Stimulated activated CD8-positive, alpha-beta memory T cell treated with anti-CD3 and anti-CD28 coated beads, Interleukin-15, amount 100 ng/mL, for 48 hours (primary cell): ENCODE measurements around the gene IZUMO4.

ENCODE experiments used
- DNase-seq, 2 donors: peaks; one replicate each; pipeline ENCODE4 v3.0.0-alpha.2; 2020; ENCODE audit warnings: low read depth in 2 of 2

The IZUMO4 gene

DNA sequence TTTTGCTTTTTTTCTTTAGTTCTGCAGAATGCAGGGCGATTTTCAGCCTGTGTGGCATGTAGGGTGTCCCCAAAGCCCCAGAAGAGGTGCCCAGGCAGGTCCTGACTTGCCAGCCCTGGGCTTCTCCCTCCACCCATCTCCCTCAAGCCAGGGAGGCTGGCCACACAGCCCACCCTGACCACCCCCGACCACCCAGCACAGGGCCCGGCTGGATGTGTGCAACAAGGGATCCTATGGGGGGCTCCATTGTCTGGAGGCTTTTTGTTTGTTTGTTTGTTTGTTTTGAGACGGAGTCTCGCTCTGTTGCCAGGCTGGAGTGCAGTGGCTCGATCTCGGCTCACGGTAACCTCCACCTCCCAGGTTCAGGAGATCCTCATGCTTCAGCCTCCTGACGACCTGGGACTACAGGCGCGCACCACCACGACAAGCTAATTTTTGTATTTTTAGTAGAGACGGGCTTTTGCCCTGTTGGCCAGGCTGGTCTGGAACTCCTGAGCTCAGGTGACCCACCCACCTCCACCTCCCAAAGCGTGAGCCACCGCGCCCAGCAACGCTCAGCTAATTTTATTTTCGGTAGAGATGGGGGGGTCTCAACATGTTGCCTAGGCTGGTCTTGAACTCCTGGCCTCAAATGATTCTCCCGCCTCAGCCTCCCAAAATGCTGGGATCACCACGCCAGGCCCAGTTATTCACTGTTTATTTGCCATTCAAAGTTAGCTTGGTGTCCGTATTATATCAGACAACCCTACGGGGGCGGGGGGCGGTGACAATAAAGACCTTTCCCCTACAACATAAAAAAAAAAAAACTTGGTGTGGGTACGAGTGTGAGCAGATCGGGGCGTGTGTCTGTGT, 37.9 kb upstream of the IZUMO4 start:
- DNase-seq, result no peak

DNA sequence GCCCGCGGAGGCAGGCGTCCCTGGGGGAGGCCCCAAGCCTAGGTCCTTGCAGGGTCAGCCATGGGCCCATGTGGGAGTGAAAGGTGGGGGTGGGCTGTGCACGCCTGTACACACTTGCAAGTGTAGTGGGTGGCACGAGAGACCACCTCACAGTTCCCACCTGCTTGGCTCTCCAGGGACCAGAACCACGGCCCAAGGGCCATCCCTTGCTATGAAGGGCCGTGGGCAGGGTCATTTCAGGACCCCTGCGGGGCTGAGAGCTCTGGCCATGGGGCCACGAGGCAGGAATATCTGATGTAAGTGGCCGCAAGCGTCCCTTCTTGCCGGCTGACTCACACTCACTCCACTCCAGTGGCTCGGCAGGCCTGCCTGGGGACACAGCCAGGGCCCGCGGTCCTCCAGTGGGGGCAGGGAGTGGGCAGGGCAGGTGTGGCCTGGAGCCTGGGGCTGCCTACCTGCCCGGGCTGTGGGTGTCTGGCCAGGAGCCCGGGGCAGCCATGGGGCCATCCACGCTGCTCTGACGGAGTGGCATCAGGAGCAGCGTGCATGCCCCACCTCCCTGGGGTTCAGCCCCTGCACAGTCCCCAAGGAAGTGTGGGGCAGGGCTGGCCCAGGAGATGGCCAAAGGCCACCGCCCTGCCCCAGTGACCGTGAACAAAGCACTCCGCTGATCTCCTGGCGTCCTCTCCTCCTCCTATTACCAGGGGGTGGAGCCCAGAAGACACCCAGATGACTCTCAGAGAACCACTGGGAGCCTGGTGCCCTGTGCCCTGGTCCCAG, 37.1 kb upstream of the IZUMO4 start:
- DNase-seq, result no peak

DNA sequence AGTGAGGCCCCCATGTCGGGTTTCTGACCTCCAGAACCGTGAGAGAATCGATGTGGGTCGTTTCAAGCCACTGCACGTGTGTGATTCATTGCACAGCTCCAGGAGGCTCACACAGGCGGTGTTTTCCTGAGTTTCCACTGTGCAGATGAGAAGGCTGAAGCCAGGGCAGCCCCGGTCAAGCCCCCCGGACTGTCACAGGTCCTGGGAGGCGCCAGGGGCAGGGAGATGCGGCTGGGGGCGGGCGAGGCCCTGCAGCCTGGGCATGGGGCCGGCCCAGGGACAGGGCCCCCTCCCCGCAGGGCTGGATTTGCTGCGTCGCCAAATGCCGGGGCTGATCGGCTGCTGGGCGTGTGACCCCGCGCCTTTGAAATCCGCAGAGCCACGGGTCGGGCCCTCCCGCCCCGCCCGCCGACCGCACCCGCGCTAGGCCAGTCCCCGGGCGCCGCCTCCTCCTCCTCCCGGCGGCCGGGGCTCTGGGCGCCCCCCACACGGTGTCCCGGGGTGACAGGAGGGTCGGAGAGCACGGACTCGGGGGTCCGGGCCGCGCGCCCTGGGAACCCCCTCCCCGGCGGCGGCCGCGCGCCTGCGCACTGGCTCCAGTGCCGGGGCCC, 35.7 kb upstream of the IZUMO4 start:
- no peak for DNase-seq

DNA sequence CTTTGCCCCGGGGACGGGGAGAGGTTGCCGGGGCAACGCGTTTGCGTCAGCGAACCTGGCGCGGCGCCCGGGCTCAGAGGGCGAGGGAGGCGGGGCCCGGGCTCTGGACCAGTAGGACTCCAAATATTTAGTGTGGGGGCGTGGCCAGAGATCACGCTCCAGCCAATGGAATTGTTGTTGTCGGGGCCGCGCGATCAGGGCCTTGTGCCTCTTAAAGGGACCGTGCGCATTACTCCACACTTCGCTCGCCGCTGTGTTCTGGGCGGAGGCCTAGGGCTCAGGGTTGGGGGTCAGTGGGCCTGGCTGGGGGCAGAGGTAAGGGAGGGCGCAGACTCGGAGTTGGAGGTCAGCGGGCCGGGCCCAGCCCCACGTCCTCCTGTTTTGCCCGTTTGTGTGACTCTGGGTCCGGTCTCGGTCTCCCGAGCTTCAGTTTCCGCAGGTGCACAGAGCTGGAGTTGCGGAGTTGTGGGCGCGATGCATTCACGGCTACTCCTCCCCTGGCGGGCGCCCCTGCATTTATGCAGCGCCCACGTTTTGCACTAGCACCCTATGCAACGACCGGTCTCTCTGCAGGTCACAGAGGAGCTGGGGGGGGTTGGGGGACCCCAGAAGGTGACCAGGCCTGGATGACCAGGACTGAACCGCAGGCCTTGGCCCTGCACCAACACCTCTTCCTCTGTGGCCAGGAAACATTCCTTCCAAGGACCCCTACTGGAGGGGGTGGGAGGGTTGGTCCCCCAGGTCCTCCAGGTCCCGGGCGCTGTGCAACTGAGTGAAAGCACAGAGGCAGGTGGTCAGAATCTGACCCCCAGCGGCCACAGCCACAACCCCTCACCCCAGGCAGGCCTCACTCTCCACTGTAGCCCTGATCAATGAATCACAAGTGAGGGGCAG, 35.0 kb upstream of the IZUMO4 start:
- peak; percentile 99 for DNase-seq

DNA sequence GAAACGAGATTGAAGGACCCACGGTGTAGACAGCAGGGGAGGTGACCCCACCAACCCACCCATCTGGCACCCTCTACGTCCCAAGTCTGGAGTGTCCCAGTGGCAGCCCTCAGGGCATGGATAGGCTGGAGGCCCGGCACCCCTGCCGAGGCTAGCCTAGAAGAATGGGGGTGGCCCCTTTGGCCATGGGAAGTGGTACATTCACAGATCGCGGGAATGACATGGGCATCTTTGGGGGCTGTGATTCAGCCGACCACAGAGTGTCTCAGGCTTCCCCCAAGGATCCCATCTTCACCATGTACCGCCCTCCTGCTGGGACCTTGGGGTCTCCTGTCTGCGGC, 34.4 kb upstream of the IZUMO4 start:
- DNase-seq, result no peak

DNA sequence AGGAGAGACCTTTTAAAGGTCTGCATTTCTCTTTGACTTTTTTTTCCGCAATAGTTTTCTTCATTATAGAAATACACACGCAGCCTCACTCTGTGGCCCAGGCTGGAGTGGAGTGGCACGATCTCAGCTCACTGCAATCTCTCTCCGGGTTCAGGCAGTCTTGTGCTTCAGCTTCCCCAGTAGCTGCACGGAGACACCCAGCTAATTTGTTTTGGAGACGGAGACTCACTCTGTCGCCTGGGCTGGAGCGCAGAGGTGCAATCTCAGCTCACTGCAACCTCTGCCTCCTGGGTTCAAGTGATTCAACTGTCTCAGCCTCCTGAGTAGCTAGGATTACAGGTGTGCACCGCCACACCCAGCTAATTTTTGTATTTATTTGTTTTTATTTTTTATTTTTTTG, 33.9 kb upstream of the IZUMO4 start:
- no peak for DNase-seq

GRCh38 chr19:2063824-2064223, 32.9 kb upstream of the IZUMO4 start:
- no peak for DNase-seq

DNA sequence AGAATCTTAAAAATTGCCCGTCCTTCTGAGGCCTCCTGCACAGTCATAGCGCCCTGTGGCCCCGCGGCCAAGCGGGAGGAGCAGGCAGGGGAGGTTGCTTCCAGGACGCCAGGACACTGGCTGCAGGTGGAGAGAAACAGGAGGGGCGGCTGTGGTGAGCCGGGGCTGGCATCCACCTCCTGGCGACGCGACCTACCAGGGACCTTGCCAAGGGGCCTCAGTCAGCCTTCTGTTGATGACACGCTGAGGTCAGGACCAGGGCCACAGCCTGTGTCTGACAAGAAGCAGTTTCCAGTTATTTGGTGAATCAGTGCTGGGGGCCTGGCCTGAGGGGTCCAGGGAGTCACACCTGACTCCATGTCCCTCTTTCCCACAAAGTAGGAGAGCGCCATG, 32.3 kb upstream of the IZUMO4 start:
- no peak for DNase-seq

DNA sequence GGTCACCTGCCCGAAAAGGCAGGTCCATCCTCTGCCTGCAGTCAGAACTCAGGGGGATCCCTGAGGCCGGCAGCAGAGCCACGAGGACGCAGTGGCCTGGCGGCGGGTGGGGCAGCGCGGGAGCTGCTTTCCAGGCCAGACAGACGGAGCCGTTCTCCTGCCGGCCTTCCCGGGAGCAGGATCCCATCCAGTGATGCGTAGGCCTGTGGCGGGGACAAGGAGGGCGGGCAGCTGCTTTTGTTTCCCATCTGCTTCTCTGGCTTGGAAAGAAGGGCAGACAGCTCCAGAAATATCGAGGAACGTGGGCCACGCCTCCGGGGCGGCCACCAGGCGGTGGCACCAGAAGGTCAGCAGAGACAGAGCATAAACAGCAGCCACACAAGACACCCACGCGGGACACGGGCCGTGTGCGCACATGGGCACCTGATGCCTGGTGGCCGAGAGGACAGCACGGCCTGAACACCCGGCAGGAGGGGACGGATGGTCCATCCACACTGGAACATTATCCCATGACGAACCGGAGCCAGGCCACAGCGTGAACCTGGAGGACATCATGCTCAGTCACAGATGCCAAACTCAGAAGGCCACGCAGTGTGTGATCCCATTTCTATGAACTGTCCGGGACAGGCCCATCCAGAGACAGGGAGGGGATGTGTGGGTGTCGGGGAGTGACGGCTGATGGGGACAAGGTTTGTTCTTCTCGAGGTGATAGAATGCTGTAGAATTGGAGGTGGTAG, 31.8 kb upstream of the IZUMO4 start:
- no peak for DNase-seq

DNA sequence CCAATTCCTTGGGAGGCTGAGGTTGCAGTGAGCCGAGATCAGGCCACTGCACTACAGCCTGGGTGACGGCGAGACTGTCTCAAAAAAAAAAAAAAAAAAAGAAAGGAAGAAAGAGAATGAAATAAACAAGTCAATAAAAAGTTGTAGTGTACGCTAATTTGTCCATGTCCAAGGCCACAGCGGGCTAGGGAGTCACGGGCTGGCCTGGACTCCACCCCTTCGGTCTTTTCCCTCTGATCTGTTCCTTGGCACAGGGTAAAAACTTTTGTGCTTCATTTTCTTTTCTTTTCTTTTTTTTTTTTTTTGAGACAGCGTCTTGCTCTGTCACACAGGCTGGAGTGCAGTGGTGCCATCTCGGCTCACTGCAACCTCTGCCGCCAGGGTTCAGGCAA, 26.3 kb upstream of the IZUMO4 start:
- DNase-seq, result no peak

- DNase-seq, result no peak
Observed at GRCh38 chr19:2070986-2071673, 25.6 kb upstream of the IZUMO4 start.

DNA sequence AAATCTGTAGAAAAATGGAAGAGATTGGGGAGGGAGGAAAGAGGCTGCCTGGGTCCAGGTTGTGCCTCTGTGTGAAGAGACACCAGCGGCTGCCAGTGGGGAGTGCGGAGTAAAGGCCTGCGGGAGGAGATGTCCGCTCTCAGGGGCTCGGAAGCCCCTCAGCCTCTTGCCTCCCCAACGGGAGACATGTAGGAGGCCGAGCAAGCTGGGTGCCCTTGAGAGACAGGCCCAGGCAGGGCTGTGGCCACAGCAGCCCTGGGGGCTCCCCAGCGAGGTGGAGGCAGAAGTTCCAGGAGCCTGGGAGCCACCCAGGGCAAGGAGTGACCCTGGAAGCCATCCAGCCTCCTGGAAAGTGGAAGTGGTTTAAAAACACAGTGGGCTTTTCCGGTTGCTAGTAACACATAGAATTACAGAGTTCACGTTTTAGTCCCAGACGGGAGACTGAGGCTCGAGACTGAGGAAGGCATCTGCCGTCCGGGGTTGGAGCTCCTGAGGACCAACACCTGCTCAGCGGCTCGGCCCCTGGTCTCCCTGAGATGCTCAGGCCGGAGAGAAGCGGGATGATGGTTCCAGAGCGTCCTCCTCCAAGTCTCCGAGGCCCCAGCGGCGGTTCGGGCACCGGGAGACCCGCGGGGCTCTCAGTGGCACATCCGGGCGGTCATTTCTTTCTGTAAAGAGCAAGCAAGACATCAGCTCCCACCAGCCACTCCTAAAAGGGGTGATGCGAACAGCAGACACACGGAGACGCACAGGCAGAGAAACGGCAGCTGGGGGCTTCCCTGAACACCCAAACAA, 23.8 kb upstream of the IZUMO4 start:
- DNase-seq, result no peak

DNA sequence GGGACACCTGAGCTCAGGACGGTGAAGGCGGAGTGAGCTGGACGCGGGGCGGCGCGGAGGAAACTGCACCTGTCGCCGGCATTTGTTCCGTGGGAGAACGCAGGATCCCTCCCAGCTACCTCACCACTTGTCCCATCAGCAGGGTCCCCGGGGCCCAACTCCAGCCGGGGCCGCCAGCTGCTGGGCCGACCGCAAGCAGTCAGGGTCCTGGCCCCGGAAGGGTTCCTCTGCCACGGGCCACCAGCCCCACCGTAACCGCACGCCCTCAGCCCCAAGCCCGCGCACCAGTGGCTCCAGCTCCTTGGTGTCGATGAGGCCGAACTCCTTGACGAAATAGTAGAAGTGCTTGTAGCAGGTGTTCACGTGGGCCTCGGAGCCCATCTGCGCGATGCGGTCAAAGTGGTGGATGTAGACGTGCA, 20.2 kb upstream of the IZUMO4 start:
- no peak for DNase-seq

DNA sequence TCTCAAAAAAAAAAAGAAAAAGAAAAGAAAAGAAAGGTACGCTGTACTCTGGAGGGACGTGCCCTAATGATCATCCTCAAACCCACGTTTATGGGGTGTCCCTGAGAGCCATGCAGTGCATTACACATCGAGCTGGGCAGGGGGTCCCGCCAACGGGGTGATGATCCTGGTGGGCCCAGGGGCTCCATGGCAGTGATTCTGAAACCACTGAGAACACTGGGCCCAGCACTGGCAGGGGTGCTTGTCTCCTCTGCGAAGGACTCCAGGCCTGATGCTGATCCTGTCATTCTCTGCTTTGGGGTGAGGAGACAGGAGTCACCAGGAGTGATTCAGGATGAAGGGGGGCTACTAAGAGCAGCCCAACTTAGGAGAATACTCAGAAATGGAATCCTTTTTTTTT, 19.3 kb upstream of the IZUMO4 start:
- DNase-seq, result no peak

- DNase-seq, result no peak
Observed at GRCh38 chr19:2077833-2078619, 18.7 kb upstream of the IZUMO4 start.

GRCh38 chr19:2079076-2079864, 17.4 kb upstream of the IZUMO4 start:
- DNase-seq, result no peak

DNA sequence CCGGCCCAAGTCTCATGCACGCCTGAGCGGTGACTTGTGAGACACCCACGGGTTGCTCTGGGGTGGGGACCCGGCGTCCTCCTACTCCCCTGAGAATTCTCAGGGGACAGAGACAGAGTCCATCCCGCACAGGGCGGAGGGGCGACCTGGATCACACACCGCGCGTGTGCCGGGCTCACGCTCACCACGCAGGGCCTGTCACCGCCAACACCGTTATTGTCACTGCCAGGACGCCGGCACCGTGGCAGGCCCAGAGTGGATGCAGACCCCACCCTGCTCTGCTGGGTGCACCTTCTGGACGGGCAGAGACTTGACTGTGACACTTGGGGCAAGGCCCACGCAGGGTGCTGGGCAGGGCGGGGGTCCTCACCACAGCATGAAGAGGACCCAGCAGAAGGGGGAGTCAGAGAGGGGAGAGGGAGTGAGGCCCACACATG, 16.8 kb upstream of the IZUMO4 start:
- DNase-seq, result no peak
